Stimulated activated CD4-positive, alpha-beta T cell treated with anti-CD3 and anti-CD28 coated beads, Interleukin-1b, Interleukin-23, amount 100 ng/mL, for 1 hour (primary cell): Measurements from ENCODE around the gene SLC17A3.

Source experiments
- DNase-seq, 2 donors: peaks; one replicate each; pipeline ENCODE4 v3.0.0-alpha.2; 2020; ENCODE audit warnings: low read depth in 2 of 2

The SLC17A3 gene

DNA sequence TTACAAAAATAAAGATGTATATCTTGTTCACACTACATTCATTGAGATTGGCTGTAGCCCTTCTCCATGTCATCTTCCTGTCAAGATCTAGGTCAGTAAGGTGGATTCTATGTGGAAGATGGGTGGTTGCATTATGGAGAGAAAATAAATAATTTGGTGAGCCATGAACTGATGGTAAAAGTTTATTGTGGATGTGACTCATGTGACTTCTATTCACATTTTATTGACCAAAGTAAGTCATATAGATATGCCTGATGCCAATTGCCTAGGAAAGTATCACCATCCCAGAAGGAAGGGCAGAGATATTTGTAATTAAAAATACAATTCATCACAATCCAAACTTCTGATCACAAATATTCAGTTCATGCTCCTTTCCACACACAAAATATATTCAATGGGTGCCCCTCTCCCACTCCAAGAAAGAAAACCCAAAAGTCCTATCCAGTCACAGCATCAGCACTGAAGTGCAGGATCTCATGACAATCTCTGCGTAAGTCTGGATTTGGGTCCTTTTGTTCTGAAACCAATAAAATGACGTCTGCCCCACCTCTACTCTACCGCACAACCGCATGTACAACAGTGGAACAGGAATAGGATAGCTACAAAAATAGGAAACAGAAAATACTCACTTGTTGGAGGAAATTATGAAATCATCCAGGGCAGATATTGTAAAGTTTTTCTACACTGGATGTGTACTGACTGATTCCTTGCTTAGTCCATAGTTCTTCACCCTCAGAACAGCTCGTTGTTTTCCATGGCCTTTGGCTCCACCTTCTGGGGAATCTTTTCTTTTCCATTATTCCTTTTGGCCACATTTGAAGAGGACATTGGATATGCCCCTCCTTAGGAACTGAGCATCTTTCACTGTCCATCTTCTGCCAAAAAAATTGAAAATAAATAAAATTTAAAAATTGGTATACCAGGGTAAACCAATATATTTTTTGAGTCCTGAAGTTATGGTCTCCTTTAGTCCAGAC is 16.1 kb upstream of the SLC17A3 start:
- no peak for DNase-seq

DNA sequence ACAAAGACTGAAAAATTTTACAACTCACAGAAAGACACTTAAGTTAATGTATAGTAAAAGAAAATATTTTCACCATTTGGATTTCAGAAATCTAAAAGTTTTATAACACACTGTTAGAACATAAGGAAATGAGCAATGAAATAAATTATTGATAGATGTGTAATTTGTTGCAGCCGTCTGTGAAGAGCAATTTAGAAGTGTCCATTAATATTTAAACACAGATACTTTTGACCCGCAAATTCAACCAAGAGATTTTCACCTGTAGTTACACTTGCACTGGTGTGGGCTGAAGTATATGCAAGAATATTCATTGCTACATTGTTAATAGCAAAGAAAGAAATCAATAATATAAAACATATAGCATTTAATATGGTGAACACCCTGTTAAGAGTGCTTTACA is 14.6 kb upstream of the SLC17A3 start:
- DNase-seq: no peak

DNA sequence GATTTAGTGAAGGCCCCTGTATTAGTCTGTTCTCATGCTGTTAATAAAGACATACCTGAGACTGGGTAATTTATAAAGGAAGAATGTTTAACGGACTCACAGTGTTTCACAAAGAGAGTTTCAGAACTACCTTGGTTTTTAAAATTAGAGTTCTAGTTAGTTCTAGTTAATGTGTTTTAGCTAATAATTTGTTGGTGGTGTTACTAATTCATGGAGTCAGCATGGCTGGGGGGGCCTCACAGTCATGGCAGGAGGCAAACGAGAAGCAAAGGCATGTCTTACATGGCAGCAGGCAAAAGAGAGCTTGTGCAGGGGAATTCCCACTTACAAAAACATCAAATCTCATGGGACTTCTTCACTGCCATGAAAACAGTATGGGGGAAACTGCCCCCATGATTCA is 12.0 kb upstream of the SLC17A3 start:
- DNase-seq: no peak

DNA sequence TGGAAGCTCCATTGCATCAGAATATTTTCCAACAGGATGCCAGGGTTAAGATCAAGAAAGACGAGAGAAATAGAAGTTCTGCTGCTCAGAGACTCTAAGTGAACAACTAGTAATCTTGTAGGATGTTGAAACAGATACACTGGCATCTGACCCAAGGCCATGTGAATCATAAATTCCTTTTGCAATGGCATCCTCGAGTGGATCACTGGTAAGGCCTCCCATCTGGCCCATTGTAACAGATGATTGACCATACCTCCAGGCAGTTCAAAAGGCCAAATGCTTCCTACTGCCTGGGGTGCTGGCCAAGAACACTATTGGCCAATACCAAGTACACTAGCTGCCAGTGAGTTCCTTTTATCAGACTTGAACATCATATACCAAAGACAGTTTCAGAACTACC is 9.9 kb upstream of the SLC17A3 start:
- no peak for DNase-seq

DNA sequence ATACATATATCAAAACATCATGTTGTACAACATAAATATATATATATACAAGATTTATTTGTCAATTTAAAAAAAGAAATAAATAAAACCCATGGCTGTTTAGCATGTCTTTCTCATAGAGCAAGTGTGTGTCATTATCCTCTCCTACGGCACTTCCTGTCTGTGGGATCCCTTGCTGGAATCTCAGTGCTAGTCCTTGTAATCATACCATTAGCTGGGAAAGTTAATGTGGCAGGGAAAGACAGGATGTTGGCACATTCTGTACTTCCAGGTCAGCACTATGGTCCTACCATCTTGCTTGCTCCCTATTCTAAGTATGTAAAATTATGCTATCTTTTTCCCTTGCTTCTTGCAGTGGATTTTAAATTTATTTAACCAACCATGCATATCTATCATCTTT is 9.5 kb upstream of the SLC17A3 start:
- DNase-seq: no peak

DNA sequence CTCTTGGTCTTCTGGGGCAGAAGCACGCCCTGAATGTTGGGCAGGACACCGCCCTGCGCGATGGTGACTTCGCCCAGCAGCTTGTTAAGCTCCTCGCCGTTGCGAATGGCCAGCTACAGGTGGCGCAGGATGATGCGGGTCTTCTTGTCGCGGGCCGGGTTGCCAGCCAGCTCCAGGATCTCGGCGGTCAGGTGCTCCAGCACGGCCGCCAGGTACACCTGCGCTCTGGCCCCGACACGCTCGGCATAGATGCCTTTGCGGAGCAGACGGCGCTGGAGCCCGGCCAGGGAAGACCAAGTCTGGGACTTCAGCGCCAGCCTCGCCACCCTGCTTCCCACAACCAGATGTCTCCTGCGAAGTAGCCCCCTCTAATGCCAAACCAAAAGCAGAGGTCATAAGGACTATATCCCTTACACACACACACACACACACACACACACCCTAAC is 8.0 kb upstream of the SLC17A3 start:
- DNase-seq: no peak

DNA sequence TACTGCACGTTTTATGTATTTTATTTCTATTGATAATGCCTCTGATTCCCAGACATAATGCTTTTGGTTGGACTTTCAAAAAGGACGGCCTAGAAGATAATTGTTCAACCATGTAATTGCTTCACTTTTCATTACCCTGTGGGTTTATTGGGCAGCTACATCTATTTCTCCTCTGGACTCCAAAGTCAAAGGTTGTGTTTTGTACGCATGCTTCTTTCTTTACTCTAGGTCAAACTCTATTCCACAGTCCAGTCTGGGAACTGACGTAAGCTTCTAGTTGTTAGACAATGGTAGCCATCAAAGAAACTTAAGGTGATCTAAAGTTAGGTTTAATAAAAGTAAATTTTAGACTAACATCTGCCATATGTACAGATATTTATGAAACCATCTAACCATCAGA is 6.6 kb upstream of the SLC17A3 start:
- DNase-seq: no peak

DNA sequence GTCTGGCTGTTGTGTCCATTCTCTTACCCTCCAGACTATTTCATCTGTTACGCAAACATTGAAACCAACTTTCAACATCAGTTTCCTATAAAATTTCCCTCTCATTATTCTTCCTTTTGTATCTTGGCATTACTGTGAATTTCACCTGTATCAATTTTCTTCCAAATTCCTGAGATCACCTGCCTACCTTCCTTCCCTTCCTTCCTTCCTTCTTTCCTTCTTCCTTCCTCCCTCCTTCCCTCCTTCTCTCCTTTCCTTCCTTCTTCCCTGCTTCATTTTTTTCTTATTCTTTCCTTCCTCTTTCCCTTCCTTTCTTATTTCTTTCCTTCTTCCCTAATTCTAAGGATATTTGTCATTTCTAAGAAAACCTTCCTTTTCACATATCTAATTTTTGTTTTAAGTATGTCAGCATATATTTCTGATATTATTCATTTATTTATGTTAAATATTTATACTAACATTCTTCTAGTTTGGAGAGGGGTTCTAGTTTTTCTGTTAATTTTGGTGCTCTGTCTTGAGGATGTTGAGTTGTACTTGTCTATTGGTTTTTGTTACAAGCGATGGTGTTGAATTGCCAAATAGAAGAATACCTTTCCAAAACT is 4.8 kb upstream of the SLC17A3 start:
- no peak for DNase-seq

DNA sequence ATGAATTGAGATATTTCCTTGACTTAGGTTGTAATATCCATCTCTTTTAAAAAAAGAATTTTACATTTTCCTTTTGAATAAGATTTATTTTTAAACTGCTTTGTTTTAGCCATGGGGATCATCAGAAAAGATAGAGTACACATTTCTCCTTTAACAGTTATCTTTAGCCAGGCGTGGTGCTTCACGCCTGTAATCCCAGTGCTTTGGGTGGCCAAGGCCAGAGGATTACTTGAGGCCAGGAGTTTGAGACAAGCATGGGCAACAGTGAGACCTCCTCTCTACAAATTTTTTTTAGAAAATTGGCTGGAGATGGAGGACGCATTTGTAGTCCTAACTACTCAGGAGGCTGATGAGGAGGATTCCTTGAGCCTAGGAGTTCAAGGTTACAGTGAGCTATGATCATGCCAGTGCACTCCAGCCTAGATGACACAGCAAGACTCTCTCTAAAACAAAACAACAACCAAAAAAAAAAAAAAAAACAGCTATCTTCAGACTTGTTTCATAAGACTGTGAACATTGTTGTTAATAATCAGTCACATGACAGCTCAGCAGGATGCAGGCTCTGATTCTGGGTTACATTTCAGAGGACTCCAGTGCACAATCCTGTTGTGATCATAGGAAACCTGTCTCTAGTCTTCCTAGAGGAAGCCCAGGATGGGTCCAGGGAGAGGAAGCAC is 2.0 kb upstream of the SLC17A3 start:
- DNase-seq: no peak

DNA sequence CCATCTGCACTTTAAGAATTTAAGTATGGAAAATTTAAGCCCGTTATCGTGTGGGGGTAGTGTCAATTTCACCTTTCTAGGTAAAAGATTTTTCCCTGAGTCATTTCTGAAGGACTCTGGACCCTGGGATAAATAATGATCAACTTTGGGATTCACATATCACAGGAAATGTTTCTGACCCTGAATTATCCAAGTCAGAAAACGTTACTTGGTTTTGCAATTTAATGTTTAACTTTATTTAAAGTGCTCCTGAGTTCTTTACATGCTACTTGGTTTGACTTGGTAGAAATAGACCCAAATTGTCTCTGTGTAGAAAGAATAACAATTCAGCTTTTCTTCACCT is 1.5 kb upstream of the SLC17A3 start:
- DNase-seq: no peak

DNA sequence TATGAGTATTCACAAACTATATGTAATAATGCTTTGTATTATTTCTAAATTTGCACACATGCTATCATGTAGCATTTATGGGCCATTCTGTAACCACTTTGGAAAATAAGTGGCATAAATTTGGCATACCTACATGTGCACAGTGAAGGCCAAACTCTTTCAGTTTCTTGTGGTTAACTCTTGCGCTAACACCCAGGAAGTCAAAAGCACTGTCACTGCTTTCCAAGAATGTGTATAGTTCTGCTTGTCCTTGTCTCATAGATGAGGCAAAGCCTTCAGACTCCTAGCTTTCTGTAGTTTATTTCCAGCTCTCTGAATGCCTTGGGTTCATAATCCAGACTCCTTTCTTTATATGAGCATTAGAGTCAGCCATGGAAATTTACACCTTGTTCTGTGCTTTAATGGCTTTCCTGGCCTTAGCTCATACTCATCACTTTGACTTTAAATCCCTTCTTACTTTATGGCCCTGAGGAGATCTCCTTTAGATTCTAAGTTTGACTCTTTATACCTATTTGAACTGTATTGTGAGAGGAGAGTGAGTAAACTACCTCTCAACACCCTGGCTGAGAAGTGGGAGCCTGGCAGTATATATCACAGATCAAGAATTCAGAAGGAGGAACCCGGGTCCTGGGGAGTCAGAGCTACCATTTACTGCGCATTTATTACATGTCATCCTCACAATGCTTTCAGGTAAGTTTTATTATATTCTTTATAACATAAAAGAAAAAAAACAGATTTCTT is 949 bp upstream of the SLC17A3 start:
- no peak for DNase-seq

DNA sequence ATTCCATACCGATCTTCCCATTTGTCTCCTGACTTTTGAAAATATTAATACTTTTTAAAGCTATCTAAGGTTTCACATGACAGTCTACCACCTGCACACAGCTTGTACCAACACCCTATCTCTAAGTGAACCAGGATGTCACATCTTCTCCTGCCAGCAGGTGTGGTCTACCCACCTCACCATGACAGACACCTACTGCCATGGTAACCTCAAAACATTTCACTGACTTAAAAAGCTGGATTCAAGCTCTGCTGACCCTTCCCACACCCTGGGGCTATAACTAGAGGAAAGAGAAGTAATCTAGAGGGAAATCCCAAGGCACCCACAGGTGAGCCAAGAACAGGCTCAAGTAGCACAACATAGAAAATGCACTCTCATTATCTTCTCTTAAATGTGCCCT is 1.2 kb downstream of the SLC17A3 start:
- no peak for DNase-seq

DNA sequence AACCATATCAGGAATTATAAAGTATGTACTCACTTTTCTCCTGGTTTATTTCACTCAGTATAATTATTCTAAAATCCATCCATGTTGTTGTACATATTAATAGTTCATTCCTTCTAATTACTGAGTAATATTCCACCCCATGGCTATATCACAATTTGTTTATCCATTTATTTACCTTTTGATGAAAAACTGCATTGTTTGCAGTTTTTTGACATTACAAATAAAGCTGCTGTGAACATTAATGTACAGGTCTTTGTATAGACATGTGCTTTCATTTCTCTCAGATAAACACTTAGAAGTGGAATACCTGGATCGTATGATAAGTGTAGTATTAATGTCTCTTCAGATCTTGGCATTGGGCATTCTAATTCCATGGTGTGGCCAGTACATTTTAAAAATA is 4.2 kb downstream of the SLC17A3 start:
- no peak for DNase-seq

DNA sequence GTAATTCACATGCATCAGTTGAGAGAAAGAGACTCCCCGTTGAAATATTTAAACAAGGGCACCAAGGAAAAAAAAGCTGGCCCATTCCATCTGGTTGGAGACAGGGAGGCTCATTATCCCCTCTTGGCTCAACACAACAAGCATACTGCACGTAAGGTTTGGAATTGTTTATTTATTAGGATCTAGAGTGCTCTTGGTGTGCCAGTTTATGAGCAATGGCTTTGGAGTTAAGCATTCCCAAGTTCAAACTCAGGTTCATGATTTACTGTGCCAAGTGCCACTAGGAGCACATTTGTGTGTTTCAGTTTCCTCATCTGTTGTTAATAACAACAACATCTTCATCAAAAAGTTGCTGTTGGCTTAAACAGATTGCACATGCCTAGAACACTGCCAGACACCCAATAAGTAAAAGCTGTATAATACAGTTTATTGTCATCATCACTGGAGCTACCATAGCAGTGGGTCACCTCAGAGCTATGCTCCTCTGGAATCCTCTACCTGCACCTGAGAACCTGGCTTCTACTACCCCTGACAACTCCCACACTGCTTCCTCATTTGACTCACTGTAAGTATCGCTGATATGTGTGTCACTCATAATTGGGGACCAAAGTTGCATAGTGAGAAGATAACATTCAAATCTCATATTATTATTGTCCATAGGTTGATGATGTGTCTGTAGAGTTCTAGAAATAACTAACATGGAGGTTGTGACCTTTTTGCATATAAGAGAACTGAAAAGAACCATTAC is 5.4 kb downstream of the SLC17A3 start:
- DNase-seq: no peak

DNA sequence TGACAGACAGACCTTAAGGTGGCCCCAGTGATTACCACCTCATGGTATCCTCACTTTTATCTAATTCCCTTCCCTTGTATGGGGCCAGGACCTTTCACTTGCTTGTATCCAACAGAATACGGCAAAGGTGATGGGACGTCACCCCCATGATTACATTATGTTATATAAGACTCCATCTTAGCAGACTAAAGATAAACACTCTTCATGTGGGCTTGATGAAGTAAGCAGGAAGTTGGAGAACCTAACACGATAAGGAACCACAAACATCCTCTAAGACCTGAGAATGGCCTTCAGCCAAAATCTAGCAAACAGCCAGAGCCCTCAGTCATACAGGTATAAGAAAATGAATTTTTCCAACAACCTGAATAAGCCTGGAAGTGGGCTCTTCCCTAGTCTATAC is 8.0 kb downstream of the SLC17A3 start:
- no peak for DNase-seq

DNA sequence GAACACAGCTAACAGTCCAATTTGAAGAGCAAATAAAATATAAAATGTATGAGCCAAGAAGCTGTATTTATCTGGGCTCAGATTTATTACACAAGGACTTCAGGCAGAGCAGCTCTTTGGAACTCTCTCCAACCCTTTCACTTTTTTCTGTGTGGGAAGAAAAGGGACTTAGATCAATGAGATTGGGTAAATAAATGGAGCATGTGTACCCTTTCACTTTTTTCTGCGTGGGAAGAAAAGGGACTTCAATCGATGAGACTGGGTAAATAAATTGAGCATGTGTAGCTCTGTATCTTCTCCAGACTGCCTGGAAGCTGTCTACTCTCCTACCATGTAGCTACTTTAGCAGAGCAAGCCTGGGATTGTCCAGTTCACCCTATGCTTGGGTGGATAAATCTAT is 10.7 kb downstream of the SLC17A3 start:
- no peak for DNase-seq

DNA sequence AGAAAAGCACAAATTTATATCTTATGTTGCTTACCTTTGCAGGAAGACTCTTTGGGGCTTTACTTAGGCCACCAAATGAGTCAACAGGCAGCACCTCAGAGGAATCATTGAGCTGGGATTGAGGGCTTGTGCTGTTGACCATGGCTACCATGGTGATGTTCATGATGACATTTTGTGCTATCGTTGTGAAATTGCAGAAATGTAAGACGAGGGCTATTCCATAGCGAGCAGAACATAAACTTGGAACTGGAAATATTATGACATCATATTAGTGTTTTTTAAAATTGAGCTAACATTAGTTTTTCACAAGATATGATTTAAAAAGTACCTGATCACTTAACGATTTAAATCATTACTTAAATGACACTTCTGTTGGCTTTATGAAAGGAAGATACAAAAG is 11.8 kb downstream of the SLC17A3 start:
- DNase-seq: no peak

DNA sequence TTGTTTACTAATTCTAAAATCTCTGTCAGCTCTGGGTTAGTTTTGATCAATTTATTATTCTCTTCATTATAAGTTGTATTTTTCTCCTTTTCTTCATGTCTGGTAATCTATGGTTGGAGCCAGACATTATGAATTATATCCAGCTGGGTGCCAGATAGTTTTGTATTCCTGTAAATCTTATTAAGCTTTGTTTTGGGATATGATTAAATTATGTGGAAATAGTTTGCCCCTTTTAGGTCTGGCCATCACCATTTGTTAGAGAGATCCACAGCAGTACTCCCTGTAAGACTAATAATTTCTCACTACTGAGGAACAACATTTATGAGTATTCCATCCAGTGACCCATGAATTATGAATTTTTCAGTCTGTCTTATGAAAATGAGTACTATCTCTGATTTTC is 21.3 kb downstream of the SLC17A3 start:
- DNase-seq: no peak

DNA sequence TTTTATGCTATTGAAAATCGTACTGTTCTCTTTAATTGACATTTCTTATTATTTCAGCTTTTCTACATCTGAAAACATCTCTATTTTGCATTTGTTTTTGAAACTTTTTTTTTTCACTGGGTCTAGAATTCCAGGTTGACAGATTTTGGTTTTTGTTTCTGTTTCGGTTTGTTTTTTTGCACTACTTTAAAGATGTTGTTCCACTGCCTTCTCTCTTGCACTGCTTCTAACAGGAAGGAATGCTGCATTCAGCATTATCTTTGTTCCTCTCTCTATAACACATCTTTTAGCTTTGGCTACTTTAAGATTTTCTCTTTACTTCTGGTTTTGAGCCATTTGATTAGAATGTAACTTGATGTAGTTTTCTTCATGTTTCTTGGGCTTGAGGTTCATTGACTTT is 22.1 kb downstream of the SLC17A3 start:
- no peak for DNase-seq

DNA sequence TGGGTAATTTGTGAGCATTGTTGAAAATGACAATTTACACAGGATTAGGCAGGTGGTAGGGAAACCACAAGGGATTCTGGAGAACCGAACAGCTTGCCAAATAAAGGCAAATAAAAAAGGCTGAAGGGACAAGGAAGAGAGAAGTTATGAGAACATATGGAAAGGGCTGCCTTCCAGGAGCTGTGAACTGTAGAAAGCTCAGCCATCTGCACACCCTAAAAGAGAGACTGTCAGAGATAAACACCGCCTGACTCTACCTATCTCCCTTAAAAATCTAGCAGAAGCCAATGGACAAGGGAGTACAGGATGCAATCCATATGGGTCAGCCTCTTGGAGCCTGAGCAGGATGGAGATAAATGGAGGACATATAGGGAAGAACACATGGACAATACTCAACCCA is 29.5 kb downstream of the SLC17A3 start:
- DNase-seq: no peak

DNA sequence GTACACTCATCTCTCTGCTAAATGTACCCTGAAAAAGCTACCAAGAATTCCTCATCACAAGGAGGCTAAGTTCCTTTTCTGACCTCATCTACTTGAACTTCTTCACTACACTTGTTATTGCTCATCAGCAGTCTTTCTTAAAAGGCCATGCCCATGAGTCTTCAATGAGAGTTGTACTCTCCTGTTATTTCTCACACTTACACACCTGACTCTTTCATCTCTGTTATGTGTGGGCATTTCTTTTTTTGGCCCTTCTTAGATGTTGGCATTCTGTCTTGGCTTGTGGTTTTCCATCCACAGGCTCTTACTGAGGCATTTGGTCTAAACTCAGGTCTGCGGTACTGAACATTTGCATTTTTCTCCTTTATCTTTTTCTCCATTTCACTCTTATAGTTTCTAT is 31.5 kb downstream of the SLC17A3 start:
- no peak for DNase-seq
